ENCODE data around the gene PUM1. TPM values are rescaled to one million over a fixed set of nuclear protein-coding genes. Genes with fewer than 3 reads are reported as not detected.

PUM1 gene
- total RNA-seq, 4 donors from 2014 or later, result 118 to 191 (median 132) TPM

DNA sequence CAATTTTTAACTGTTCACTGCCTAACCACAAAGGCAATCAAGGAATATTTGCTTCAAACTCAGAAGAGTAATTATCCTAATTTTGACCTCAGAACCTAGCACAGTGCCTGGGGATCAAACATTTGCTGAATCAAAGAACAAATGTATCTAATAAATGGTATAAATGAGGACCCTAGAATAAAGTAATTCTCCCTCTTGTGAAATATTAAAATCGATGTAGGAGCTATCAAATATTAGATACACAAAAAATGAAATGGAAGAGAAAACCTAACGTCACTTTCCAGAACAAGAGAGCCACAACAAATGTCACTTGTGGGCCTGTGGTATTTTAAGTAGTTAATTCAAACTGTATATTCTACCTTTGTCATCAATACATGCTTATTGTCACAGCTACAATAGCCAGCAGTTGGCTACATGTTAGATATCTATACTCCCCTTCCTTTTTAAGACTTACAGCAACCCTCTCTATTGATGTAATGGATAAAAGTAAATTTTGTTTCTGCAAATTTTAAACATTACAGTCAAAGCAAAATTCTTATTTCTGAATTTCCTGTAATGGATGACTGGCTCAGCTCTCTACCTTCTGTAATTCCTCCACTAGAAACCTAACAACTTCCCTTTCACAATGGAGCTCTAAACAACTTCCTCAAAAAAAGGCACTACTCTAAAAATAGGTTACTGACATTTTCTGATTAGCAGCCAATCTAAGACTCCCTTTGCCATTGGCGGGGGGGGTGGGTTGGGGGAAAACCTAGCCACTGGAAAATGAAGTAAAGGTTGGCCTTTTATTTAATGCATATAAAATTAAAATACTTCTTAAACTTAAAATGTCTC lies 37.6 kb downstream of the PUM1 start:
- no peak for DNase-seq
- Histone ChIP-seq H3K36me3 (no peaks in the 10 kb centered on the region), H3K9me3 (no peaks in the 10 kb centered on the region), H3K27me3 (no peaks in the 10 kb centered on the region), H3K4me3 (replicated peaks in 1 of 3) (no peak overlapping the region), H3K4me1 (peaks cover 59 to 69% of the 10 kb centered on the region in 2 donors), H3K27ac (peak overlapping the region in 1 of 3 donors; percentile 1)
- TF ChIP-seq, protein P1, sequence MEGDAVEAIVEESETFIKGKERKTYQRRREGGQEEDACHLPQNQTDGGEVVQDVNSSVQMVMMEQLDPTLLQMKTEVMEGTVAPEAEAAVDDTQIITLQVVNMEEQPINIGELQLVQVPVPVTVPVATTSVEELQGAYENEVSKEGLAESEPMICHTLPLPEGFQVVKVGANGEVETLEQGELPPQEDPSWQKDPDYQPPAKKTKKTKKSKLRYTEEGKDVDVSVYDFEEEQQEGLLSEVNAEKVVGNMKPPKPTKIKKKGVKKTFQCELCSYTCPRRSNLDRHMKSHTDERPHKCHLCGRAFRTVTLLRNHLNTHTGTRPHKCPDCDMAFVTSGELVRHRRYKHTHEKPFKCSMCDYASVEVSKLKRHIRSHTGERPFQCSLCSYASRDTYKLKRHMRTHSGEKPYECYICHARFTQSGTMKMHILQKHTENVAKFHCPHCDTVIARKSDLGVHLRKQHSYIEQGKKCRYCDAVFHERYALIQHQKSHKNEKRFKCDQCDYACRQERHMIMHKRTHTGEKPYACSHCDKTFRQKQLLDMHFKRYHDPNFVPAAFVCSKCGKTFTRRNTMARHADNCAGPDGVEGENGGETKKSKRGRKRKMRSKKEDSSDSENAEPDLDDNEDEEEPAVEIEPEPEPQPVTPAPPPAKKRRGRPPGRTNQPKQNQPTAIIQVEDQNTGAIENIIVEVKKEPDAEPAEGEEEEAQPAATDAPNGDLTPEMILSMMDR (IDR thresholded peaks at IDR 0.05), result no peak
- WGBS, 2 donors, result 67 to 77% methylated on average over 3 of the region's 3 CpGs
- intact Hi-C loops (cut with DNase I), result no loop called here

DNA sequence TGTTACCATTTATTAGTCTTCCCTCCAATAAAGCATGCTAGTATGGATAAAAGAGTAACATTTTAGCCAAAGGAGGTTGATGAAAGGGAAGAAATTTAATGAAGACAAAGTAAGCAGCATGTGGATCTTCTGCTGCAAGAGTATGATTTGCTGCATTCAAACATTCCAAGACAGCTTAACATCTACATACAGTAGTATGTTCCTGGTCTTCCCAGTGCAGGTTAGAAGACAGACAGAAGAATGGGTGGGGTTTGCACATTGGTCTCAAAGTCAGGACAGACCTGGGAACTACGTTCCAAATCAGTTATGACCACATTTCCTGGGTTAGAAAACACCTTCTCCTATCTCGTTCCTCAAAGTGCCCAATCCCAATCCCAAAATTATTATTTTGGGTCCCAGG lies 43.3 kb downstream of the PUM1 start:
- Histone ChIP-seq H3K27ac (no peak overlapping the region), H3K4me3 (replicated peaks in 1 of 3) (no peak overlapping the region), H3K9me3 (no peaks in the 10 kb centered on the region), H3K27me3 (no peaks in the 10 kb centered on the region), H3K4me1 (peaks cover 52 to 73% of the 10 kb centered on the region in 2 donors), H3K36me3 (no peaks in the 10 kb centered on the region)
- 59 to 62% methylated on average over 2 of the region's 2 CpGs for WGBS, 2 donors
- DNase-seq, result no peak
- no peak for TF ChIP-seq POLR2A (IDR thresholded peaks at IDR 0.05)
- TF ChIP-seq, protein P1 (IDR thresholded peaks at IDR 0.05), result no peak
- intact Hi-C loops (cut with DNase I), result no loop called here

DNA sequence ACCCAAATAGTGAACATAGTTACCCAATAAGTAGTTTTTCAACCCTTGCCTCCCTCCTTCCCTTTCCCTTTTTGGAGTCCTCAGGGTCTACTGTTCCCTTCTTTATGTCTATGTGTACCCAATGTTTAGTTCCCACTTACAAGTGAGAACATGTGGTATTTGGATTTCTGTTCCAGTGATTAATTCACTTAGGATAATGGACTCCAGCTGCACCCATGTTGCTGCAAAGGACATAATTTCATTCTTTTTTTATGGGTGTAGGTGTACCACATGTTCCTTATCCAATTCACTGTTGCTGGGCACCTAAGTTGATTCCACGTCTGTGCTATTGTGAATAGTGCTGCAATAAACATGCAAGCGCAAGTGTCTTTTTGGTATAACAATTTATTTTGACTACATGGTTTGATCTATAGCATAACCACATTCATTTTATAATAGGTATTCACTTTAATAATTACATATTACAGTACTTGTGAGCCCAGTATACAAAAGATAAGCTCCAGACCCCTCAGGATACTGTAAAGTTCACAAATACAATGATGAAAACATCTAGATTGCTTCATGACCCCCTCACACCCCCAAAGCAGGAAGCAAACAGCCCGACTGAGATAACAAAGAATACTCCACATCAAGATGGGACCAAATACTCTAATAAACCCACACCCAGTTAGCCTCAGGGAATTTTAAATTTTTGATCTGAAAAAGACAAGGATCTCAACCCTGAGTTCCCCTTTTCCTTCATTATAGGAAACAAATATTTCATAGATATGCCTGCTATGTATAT lies 45.3 kb downstream of the PUM1 start:
- H3K9me3 ChIP-seq, result no peaks in the 10 kb centered on the region
- no peak for DNase-seq
- no peaks in the 10 kb centered on the region for H3K27me3 ChIP-seq
- TF ChIP-seq POLR2A (IDR thresholded peaks at IDR 0.05), result no peak
- TF ChIP-seq, protein P1 (IDR thresholded peaks at IDR 0.05), result no peak
- no peaks in the 10 kb centered on the region for H3K36me3 ChIP-seq
- no peak overlapping the region for H3K4me3 ChIP-seq (replicated peaks in 1 of 3)
- peaks cover 57 to 79% of the 10 kb centered on the region in 2 donors for H3K4me1 ChIP-seq
- intact Hi-C loops (cut with DNase I), result no loop called here
- WGBS, 2 donors, result 79 to 80% methylated on average over 3 of the region's 3 CpGs
- H3K27ac ChIP-seq, result no peak overlapping the region

DNA sequence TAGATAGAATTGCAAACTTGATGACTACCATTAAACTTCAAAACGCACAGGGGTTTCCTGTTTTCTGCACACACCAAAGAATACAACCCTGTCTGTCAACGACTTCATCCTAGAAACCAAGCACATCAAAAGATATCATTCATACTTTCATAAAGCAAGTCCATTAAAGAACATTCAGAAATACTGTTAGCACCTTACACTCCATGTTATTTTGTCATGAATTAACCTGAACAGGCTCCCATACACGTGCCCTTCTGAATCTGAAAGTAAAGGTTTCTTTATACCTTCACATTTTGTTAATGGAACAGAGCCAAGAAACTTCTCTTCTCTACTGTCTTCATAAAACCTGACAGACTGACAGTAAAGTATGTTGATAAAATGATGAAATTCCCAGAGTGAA lies 46.1 kb downstream of the PUM1 start:
- no peak for TF ChIP-seq POLR2A (IDR thresholded peaks at IDR 0.05)
- TF ChIP-seq, protein P1 (IDR thresholded peaks at IDR 0.05), result no peak
- peaks cover 55 to 79% of the 10 kb centered on the region in 2 donors for H3K4me1 ChIP-seq
- intact Hi-C loops (cut with DNase I), result no loop called here
- no peaks in the 10 kb centered on the region for H3K36me3 ChIP-seq
- H3K9me3 ChIP-seq, result no peaks in the 10 kb centered on the region
- H3K4me3 ChIP-seq (replicated peaks in 1 of 3), result no peak overlapping the region
- DNase-seq, result no peak
- H3K27me3 ChIP-seq, result no peaks in the 10 kb centered on the region
- H3K27ac ChIP-seq, result no peak overlapping the region
- 71% methylated on average over 3 of the region's 3 CpGs for WGBS, 2 donors

DNA sequence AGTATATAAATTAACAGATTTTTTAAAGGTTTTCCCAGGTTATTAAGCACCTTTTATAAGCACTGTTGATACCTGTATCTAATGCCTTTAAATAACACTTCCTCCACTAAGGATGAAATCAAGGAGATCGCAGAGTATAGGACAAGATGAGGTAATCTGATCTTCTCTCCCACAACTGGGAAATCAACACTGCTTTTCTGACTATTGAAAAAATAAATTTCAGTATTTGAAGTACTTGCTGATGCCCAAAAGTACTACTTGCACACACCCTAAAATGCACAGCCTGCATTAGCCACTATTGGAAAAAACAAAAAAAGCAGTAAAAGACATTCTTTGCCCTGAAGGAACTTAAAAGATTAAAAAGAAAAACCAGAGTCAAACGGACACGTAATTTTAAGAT lies 48.6 kb downstream of the PUM1 start:
- Histone ChIP-seq H3K4me1 (peaks cover 55 to 80% of the 10 kb centered on the region in 2 donors), H3K27me3 (no peaks in the 10 kb centered on the region), H3K9me3 (no peaks in the 10 kb centered on the region), H3K27ac (no peak overlapping the region), H3K4me3 (replicated peaks in 1 of 3) (no peak overlapping the region), H3K36me3 (no peaks in the 10 kb centered on the region)
- intact Hi-C loops (cut with DNase I), result no loop called here
- 67 to 72% methylated on average over 3 of the region's 3 CpGs for WGBS, 2 donors
- no peak for DNase-seq
- no peak for TF ChIP-seq POLR2A (IDR thresholded peaks at IDR 0.05)

All from thyroid gland (tissue), 4 donors.